HL-60 (cell line): ENCODE results near the gene UTP4.

ENCODE experiments used
- DNase-seq, 2 experiments: peaks; one replicate each; pipeline ENCODE4 v3.0.0-alpha.2; 2010 to 2020; ENCODE audit warnings: low read depth in 1 of 2, low spot score in 1 of 2
- H3K27ac ChIP-seq: fragments of 250-450 bp; sonication (Bioruptor Pico); replicated peaks from 2 replicates; pipeline ENCODE4 v1.5.1; 2020; ENCODE audit warnings: mild to moderate bottlenecking, moderate library complexity
- H3K27me3 ChIP-seq: fragments of 250-450 bp; sonication (Bioruptor Pico); 2 replicates; pipeline ENCODE4 v1.5.1; 2021; ENCODE audit warnings: mild to moderate bottlenecking, moderate library complexity; ENCODE audit not compliant: insufficient read depth, poor library complexity, severe bottlenecking
- H3K4me3 ChIP-seq: replicated peaks from 2 replicates; pipeline ENCODE4 v1.5.1; 2011; ENCODE audit warnings: mild to moderate bottlenecking, control low read depth, low read length; ENCODE audit not compliant: insufficient read depth
- CTCF ChIP-seq: IDR thresholded peaks from one replicate; pipeline ENCODE4 v1.5.1; 2011; ENCODE audit warnings: low read length, control low read depth, inconsistent platforms; ENCODE audit not compliant: insufficient read depth
- GABPA ChIP-seq: IDR thresholded peaks from 2 replicates; pipeline ENCODE4 v1.6.1; 2012; ENCODE audit warnings: low read depth
- POLR2AphosphoS5 ChIP-seq: IDR thresholded peaks from 2 replicates; pipeline ENCODE4 v1.6.1; 2012; ENCODE audit warnings: low read depth
- SPI1 ChIP-seq: IDR thresholded peaks from 2 replicates; pipeline ENCODE4 v1.6.1; 2012; ENCODE audit warnings: low read depth, mild to moderate bottlenecking, borderline replicate concordance
- TF ChIP-seq, protein P1 (sequence below): IDR thresholded peaks from 2 replicates; pipeline ENCODE4 v1.6.1; 2012; ENCODE audit warnings: low read depth; ENCODE audit not compliant: insufficient replicate concordance

The UTP4 gene

GRCh38 chr16:69193855-69194254 is 61.4 kb downstream of the UTP4 start:
- DNase-seq: no peak
- TF ChIP-seq GABPA (no peak), POLR2AphosphoS5 (no peak), SPI1 (no peak), CTCF (no peak)
- TF ChIP-seq, protein P1, sequence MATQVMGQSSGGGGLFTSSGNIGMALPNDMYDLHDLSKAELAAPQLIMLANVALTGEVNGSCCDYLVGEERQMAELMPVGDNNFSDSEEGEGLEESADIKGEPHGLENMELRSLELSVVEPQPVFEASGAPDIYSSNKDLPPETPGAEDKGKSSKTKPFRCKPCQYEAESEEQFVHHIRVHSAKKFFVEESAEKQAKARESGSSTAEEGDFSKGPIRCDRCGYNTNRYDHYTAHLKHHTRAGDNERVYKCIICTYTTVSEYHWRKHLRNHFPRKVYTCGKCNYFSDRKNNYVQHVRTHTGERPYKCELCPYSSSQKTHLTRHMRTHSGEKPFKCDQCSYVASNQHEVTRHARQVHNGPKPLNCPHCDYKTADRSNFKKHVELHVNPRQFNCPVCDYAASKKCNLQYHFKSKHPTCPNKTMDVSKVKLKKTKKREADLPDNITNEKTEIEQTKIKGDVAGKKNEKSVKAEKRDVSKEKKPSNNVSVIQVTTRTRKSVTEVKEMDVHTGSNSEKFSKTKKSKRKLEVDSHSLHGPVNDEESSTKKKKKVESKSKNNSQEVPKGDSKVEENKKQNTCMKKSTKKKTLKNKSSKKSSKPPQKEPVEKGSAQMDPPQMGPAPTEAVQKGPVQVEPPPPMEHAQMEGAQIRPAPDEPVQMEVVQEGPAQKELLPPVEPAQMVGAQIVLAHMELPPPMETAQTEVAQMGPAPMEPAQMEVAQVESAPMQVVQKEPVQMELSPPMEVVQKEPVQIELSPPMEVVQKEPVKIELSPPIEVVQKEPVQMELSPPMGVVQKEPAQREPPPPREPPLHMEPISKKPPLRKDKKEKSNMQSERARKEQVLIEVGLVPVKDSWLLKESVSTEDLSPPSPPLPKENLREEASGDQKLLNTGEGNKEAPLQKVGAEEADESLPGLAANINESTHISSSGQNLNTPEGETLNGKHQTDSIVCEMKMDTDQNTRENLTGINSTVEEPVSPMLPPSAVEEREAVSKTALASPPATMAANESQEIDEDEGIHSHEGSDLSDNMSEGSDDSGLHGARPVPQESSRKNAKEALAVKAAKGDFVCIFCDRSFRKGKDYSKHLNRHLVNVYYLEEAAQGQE: no peak
- Histone ChIP-seq H3K27me3 (peaks cover 9% of the 10 kb centered on the region), H3K27ac (no peak overlapping the region), H3K4me3 (no peak overlapping the region)

GRCh38 chr16:69194488-69194887 is 62.0 kb downstream of the UTP4 start:
- no peak overlapping the region for H3K27ac ChIP-seq
- H3K27me3 ChIP-seq: peaks cover 3% of the 10 kb centered on the region
- no peak overlapping the region for H3K4me3 ChIP-seq
- TF ChIP-seq POLR2AphosphoS5 (no peak), SPI1 (no peak), CTCF (no peak), GABPA (no peak)
- TF ChIP-seq, protein P1: no peak
- no peak for DNase-seq

- Histone ChIP-seq H3K4me3 (no peak overlapping the region), H3K27me3 (no peaks in the 10 kb centered on the region), H3K27ac (no peak overlapping the region)
- DNase-seq: no peak
- no peak for TF ChIP-seq POLR2AphosphoS5
- no peak for TF ChIP-seq GABPA
- TF ChIP-seq, protein P1: no peak
- no peak for TF ChIP-seq SPI1
- no peak for TF ChIP-seq CTCF
Observed at GRCh38 chr16:69195369-69196029, 63.0 kb downstream of the UTP4 start.
